Measurements from ENCODE around the gene ABCB8. TPM values are rescaled to one million over a fixed set of nuclear protein-coding genes. Genes with fewer than 3 reads are reported as not detected.
"Not testable (repeated sequence)": the region's sequence is repeated elsewhere in the genome, so short reads cannot be mapped to it uniquely, and the experiment has no call there.

Gene ABCB8
- total RNA-seq, 2 experiments from 2014 or later, result 55.8 to 56.4 TPM

GRCh38 chr7:151010307-151011096 is 17.7 kb upstream of the ABCB8 start:
- ChIA-PET CTCF (interaction anchor here (1.1 to 4.4 kb wide), 4 partner anchors 8 to 100 kb away, joined by 3 to 38 read pairs (median 4); partner anchors contain the start of gene ATG9B), POLR2A (interaction anchor here (0.7 to 2.1 kb wide), 3 partner anchors 9 to 125 kb away, joined by 3 to 7 read pairs (median 7); partner anchors contain the start of gene ABCB8)

- CTCF ChIA-PET, result interaction anchor here (1.1 to 4.4 kb wide), 3 partner anchors 7 to 100 kb away, joined by 3 to 38 read pairs (median 3); no protein-coding TSS in a partner anchor
- POLR2A ChIA-PET, result interaction anchor here (0.7 to 1.9 kb wide), 2 partner anchors 17 to 124 kb away, joined by 3 to 7 read pairs; partner anchors contain the start of gene ABCB8
Measured at GRCh38 chr7:151011097-151011409, 17.2 kb upstream of the ABCB8 start.

- POLR2A ChIA-PET, result interaction anchor here (1.9 kb wide), 1 partner anchor 17 kb away, joined by 7 read pairs; the partner anchor contains the start of gene ABCB8
- CTCF ChIA-PET, result not testable (repeated sequence)
Measured at GRCh38 chr7:151011616-151012015, 16.6 kb upstream of the ABCB8 start.

GRCh38 chr7:151012031-151012692 is 16.1 kb upstream of the ABCB8 start:
- ChIA-PET POLR2A (interaction anchor here (1.9 kb wide), 1 partner anchor 16 kb away, joined by 7 read pairs; the partner anchor contains the start of gene ABCB8), CTCF (interaction anchor here (0.7 kb wide), 1 partner anchor 34 kb away, joined by 3 read pairs; no protein-coding TSS in a partner anchor)

- ChIA-PET CTCF (interaction anchor here (0.7 to 1.1 kb wide), 2 partner anchors 33 to 379 kb away, joined by 3 read pairs; no protein-coding TSS in a partner anchor), POLR2A (no interaction called here)
Measured at GRCh38 chr7:151012911-151013347, 15.3 kb upstream of the ABCB8 start.

- CTCF ChIA-PET, result interaction anchor here (0.7 to 1.7 kb wide), 5 partner anchors 13 to 380 kb away, joined by 3 to 7 read pairs (median 3); no protein-coding TSS in a partner anchor
- POLR2A ChIA-PET, result interaction anchor here (1.0 kb wide), 1 partner anchor 15 kb away, joined by 3 read pairs; the partner anchor contains the start of gene ABCB8
Measured at GRCh38 chr7:151013356-151013732, 14.9 kb upstream of the ABCB8 start.

- POLR2A ChIA-PET, result interaction anchor here (0.7 to 1.0 kb wide), 2 partner anchors 14 to 15 kb away, joined by 3 to 5 read pairs; partner anchors contain the start of gene ABCB8
- CTCF ChIA-PET, result interaction anchor here (0.6 to 1.7 kb wide), 7 partner anchors 10 to 380 kb away, joined by 3 to 7 read pairs (median 3); partner anchors contain the start of gene ATG9B
Measured at GRCh38 chr7:151013733-151014497, 14.3 kb upstream of the ABCB8 start.

- CTCF ChIA-PET, result interaction anchor here (1.7 to 5.5 kb wide), 2 partner anchors 11 to 52 kb away, joined by 7 to 20 read pairs; no protein-coding TSS in a partner anchor
- POLR2A ChIA-PET, result no interaction called here
Measured at GRCh38 chr7:151014950-151015349, 13.3 kb upstream of the ABCB8 start.

- ChIA-PET CTCF (interaction anchor here (1.1 to 5.5 kb wide), 3 partner anchors 26 to 69 kb away, joined by 3 to 20 read pairs (median 3); no protein-coding TSS in a partner anchor), POLR2A (no interaction called here)
Measured at GRCh38 chr7:151015967-151016366, 12.3 kb upstream of the ABCB8 start.

GRCh38 chr7:151016505-151016904 is 11.7 kb upstream of the ABCB8 start:
- POLR2A ChIA-PET, result no interaction called here

GRCh38 chr7:151016942-151017341 is 11.3 kb upstream of the ABCB8 start:
- ChIA-PET CTCF (interaction anchor here (1.1 to 5.5 kb wide), 6 partner anchors 8 to 68 kb away, joined by 3 to 38 read pairs (median 12); partner anchors contain the start of gene ABCB8), POLR2A (no interaction called here)

More at GRCh38 chr7:151016505-151016904, 11.7 kb upstream of the ABCB8 start:
- CTCF ChIA-PET, result interaction anchor here (1.1 to 5.5 kb wide), 4 partner anchors 26 to 68 kb away, joined by 3 to 20 read pairs (median 3); no protein-coding TSS in a partner anchor

- POLR2A ChIA-PET, result interaction anchor here (1.3 to 2.0 kb wide), 2 partner anchors 10 to 11 kb away, joined by 4 to 8 read pairs; partner anchors contain the start of gene ABCB8
- CTCF ChIA-PET, result interaction anchor here (0.7 to 5.5 kb wide), 19 partner anchors 8 to 210 kb away, joined by 3 to 38 read pairs (median 4); partner anchors contain the start of genes ABCB8 and ABCF2
Measured at GRCh38 chr7:151017370-151017952, 10.8 kb upstream of the ABCB8 start.

- CTCF ChIA-PET, result interaction anchor here (0.5 to 5.5 kb wide), 23 partner anchors 8 to 230 kb away, joined by 3 to 38 read pairs (median 4); partner anchors contain the start of genes ABCB8 and ABCF2
Measured at GRCh38 chr7:151017953-151018420, 10.3 kb upstream of the ABCB8 start.

GRCh38 chr7:151018421-151019129 is 9.7 kb upstream of the ABCB8 start:
- POLR2A ChIA-PET, result interaction anchor here (0.6 to 2.0 kb wide), 5 partner anchors 9 to 233 kb away, joined by 3 to 8 read pairs (median 6); partner anchors contain the start of gene ABCB8
- CTCF ChIA-PET, result interaction anchor here (0.5 to 5.5 kb wide), 25 partner anchors 8 to 950 kb away, joined by 3 to 38 read pairs (median 4); partner anchors contain the start of genes ABCB8 and ABCF2

More at GRCh38 chr7:151017953-151018420, 10.3 kb upstream of the ABCB8 start:
- POLR2A ChIA-PET, result interaction anchor here (0.9 to 2.0 kb wide), 3 partner anchors 10 to 21 kb away, joined by 3 to 8 read pairs (median 4); partner anchors contain the start of gene ABCB8

GRCh38 chr7:151019130-151019447 is 9.2 kb upstream of the ABCB8 start:
- ChIA-PET POLR2A (interaction anchor here (0.6 to 2.0 kb wide), 6 partner anchors 9 to 233 kb away, joined by 3 to 8 read pairs (median 5); partner anchors contain the start of genes ABCB8 and SLC4A2), CTCF (interaction anchor here (0.5 to 5.5 kb wide), 20 partner anchors 10 to 950 kb away, joined by 3 to 38 read pairs (median 4); partner anchors contain the start of genes ABCB8 and ABCF2)

- ChIA-PET POLR2A (no interaction called here), CTCF (interaction anchor here (2.9 to 5.5 kb wide), 3 partner anchors 9 to 57 kb away, joined by 14 to 32 read pairs (median 20); partner anchors contain the start of gene ABCB8)
Measured at GRCh38 chr7:151020231-151020630, 8.0 kb upstream of the ABCB8 start.

GRCh38 chr7:151023232-151023631 is 5.0 kb upstream of the ABCB8 start:
- CTCF ChIA-PET, result interaction anchor here (2.0 kb wide), 1 partner anchor 15 kb away, joined by 5 read pairs; no protein-coding TSS in a partner anchor
- POLR2A ChIA-PET, result no interaction called here
